Activated CD4-positive, alpha-beta T cell treated with anti-CD3 and anti-CD28 coated beads, Interleukin-2, amount 50 U/mL, for 1 hour (primary cell): ENCODE results near the gene PMM1.
"Not testable (repeated sequence)": the region's sequence is repeated elsewhere in the genome, so short reads cannot be mapped to it uniquely, and the experiment has no call there.

Experiments used
- DNase-seq: peaks from one replicate; pipeline ENCODE4 v3.0.0-alpha.2; 2020

PMM1 gene

DNA sequence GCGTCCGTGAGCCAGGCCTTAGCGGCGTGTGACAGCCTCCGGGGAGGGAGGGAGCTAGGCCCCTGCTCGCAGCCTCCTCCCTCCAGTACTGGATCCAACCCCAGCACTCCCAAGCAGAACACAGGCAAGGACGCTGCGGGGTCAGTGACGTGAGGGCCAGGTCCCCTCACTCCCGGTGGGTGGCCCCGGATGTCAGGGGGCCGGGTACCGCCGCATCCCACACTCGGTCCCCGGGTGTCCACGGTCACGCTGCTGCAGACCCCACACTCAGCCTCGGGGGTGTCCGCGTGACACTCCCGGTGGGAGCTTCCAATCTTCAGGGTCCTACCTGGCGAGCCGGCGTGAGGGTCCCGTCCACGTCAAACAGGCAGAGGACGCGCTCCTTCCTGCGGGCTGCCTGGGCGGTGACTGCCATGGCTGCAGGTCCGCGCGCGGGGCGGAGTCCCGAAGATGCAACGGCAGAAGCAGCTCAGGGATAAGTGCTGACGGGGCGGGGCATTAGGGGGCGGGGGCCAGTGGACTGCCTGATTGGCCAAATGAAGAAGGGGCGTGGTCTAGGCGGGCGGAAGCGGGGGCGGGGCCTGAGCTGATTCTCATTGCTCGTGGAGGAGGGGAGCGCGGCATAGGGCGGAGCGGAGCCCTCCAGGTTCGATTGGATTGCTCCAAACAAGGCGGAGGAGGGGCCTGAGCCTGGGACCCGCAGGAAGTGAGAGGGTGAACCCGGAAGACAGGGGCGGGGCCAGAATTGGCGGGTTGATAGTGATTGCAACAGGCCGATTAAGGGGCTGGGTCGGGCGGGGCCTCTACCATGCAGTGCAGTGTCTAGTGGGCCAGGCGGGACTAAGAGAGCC, at the start of gene PMM1:
TSS of gene PMM1 (minus strand) at position 450 of the 851 bp plus-strand sequence. CDS start at position 415, 35 bp downstream.
- peak; percentile 100 for DNase-seq

- no peak for DNase-seq
Measured at GRCh38 chr22:41638748-41639147, 49.1 kb upstream of the PMM1 start.

- no peak for DNase-seq
Measured at GRCh38 chr22:41638124-41638523, 48.5 kb upstream of the PMM1 start.

- not testable (repeated sequence) for DNase-seq
Measured at GRCh38 chr22:41637623-41638022, 48.0 kb upstream of the PMM1 start.

- DNase-seq = no peak
Measured at GRCh38 chr22:41636467-41636866, 46.8 kb upstream of the PMM1 start.

DNA sequence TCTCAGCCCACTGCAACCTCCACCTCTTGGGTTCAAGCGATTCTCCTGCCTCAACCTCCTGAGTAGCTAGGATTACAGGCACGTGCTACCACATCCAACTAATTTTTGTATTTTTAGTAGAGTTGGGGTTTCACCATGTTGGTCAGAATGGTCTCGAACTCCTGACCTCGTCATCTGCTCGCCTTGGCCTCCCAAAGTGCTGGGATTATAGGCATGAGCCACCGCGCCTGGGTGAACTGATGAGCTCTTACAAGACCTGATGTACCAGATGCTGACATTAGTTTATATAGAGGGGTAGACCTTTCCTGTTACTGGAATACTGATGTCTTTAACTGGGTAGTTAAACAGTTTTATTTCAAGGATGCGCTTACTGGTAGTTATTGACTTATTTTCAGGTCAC, 45.0 kb upstream of the PMM1 start:
- not testable (repeated sequence) for DNase-seq

- DNase-seq = not testable (repeated sequence)
Measured at GRCh38 chr22:41631615-41632014, 42.0 kb upstream of the PMM1 start.

- not testable (repeated sequence) for DNase-seq
Measured at GRCh38 chr22:41631115-41631514, 41.5 kb upstream of the PMM1 start.

- DNase-seq = no peak
Measured at GRCh38 chr22:41625577-41625976, 35.9 kb upstream of the PMM1 start.

DNA sequence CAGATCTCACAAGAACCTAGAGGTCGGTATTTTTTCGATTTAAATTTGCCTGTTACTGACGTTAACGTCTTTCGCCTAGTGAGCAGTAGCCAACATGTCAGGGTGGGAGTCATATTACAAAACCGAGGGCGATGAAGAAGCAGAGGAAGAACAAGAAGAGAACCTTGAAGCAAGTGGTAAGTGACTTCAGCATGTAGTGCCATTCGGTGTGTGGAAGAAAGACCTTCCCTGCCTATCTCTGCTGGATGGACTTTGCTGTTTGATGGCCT, 32.2 kb upstream of the PMM1 start:
- no peak for DNase-seq

DNA sequence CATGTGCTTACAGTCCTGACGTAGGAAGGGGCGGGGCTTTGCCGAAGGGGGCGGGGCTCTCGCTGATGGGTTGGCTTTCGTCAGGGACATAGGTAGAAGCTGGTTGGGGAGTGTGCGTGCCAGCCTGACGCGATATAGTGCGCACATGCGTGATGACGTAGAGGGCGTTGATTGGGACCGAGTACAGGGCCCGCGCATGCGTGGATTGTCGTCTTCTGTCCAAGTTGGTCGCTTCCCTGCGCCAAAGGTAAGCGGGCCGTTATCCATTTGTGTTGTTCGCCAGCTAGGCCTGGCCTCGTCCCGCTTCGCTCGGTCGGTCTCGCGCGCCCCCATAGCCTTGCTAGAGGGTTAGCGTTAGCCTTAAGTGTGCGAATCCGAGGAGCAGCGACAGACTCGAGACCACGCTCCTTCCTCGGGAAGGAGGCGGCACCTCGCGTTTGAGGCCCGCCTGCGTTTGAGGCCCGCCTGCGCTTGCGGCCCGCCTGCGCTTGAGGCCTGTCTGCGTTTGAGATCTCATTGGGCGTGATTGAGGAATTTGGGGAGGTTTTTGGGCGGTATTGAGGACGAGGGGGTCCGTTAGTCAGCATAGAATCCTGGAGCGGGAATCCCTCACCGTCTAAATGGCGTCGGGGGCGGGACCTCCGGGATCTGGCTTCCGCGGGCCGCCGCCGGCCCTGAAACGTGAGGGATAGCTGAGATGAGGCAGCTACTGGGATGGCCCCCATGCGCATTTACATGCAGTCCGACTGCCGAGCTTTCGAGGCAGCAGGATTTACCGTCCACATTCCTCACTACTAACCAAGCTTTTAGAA, 31.7 kb upstream of the PMM1 start, which contains the start of gene XRCC6:
TSS of gene XRCC6 (plus strand) at position 197 of the 812 bp plus-strand sequence. CDS start 710 bp downstream, outside the sequence.
- DNase-seq = peak; percentile 100

DNA sequence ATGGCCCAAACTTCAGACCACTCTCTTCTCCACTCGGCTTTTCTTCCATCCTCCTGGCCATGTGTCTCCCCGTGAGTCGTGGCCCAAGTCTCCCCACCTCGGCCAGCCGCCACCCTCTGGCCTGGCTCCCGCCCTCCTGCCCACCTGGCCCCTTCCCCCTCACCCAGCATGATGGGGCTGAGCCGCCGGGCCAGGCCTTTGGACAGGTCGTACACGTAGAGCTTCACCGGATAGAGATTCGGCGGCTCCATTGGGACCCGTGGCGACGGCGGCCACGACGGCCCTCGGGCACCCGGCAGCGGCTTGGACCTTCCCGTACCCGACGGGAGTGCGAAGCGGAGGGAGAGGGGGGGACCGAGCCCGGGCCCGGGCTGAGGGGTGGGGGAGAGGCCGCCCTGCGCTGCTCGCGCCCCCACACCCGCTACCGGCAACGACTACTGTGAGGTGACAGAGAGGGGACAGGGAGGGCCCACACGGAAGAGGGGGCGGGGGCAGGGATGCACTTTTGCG, 31.0 kb upstream of the PMM1 start, which contains the start of gene DESI1:
TSS of gene DESI1 (minus strand) at position 455 of the 510 bp plus-strand sequence. CDS start at position 251, 204 bp downstream.
- no peak for DNase-seq

- DNase-seq = peak; percentile 39
Measured at GRCh38 chr22:41619979-41620588, 30.4 kb upstream of the PMM1 start.

- no peak for DNase-seq
Measured at GRCh38 chr22:41613456-41613855, 23.8 kb upstream of the PMM1 start.

GRCh38 chr22:41612603-41613306, 23.1 kb upstream of the PMM1 start:
- no peak for DNase-seq

GRCh38 chr22:41608386-41608785, 18.7 kb upstream of the PMM1 start:
- DNase-seq = no peak

DNA sequence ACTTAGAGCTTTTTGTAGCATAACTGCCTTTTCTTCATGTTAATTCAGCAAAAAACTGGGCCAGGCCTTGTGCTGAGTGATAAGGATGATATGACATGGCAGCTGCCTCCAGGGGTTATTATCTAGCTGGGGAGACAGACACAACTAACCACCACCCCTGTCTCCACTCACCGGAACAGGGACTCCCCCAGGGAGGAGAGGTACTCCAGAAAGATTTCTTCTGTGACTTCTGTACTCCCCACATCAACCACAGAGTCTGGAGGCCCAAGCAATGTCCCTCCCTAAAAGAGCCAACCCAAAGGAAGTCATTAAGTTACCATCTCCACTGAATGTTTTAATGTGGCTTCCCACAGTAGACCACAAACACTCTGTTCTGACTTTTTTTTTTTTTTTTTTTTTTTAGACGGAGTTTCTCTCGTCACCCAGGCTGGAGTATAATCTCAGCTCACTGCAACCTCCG, 14.3 kb upstream of the PMM1 start:
- DNase-seq = peak; percentile 51

- no peak for DNase-seq
Measured at GRCh38 chr22:41600976-41601375, 11.3 kb upstream of the PMM1 start.

DNA sequence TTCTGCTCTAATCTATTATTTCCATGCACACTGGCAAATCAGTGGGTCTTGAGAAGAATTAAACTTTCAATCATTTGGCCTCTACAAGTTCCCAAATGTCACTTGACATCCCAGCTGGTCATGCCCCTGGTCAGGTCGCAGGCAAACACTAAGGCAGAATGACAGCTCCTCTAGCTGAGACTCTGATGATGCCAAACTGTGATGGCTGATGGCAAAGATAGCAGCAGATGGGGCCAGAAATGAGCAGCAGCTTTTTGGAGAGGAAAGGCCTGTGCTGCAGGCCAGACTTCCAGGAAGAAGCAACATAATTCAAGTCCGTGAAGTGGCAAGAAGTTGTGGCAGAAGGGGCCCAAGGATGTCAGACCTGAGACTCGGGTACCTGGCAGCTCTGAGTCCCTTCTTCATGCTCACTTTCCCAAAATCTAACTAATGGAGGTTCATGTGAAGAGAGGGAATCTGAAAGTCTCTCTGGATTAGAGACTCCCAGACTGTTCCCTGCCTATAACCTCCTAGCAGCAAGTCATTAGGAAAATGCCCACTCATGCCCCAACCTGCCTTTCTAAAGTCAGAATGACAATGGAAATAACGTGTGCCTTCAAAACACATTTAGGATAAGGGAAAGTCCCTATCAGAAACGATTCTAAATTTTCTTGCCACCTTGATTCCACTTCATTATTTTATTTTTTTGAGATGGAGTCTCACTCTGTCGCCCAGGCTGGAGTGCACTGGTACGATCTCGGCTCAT, 9.4 kb upstream of the PMM1 start:
- DNase-seq = no peak

DNA sequence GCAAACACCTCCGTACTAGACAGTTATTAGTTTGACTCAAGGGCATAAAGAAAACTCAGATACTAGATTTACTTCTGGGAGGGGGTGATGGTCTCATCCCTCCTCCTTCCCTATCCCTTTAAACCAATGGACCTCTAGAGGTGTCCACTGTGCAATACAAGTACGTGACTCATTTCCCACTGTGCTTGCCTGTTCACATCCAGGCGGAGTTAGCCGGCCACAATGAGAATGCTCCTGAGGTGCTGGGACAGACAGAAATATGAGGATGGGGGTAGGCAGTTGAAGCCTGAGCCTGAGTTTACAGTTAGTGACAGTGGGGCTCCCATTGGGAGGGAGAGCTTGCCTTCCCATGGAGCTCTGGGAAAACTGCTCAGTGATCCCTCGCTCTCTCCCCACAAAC, 8.4 kb upstream of the PMM1 start:
- no peak for DNase-seq

DNA sequence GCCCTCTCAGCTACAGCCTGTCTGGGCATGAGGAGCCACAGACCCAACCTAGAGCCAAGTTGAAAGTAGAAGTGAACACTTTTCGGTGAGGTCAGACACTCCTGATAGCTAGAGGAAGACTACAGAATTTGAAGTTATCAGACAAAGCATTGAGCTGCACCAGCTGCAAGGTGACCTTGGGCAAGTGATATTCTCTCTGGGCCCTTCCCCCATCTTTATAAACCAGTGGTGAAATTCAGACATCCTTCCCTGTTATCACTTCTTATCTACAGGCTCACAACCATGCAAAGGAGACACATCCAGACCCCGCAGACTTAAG, 8.0 kb upstream of the PMM1 start:
- no peak for DNase-seq
